ENCODE data around the gene APOO. TPM values are rescaled to one million over a fixed set of nuclear protein-coding genes. Genes with fewer than 3 reads are reported as not detected.
A peak's percentile ranks its signal among the peaks of the same experiment; 100 is the strongest.

Gene APOO
- total RNA-seq, 1 experiment from 2014 or later = 72.0 TPM

- H3K4me3 ChIP-seq (ENCODE audit: insufficient read depth, low read depth, low read length) = no peak overlapping the region
- no peaks in the 10 kb centered on the region for H3K27me3 ChIP-seq (ENCODE audit: control insufficient read depth, insufficient read depth, low read length)
- DNase-seq = no peak
These were observed 122.2 kb downstream of the APOO start for GRCh38 chrX:23785580-23785979.

GRCh38 chrX:23784470-23785331, 123.0 kb downstream of the APOO start:
- H3K27me3 ChIP-seq (ENCODE audit: control insufficient read depth, insufficient read depth, low read length) = no peaks in the 10 kb centered on the region
- DNase-seq = no peak
- no peak overlapping the region; the same call in 1 of the 2 replicates for H3K4me3 ChIP-seq (ENCODE audit: insufficient read depth, low read depth, low read length)
- H3K36me3 ChIP-seq (replicated peaks; ENCODE audit: control insufficient read depth, insufficient read depth, low read length) = peaks cover 4% of the 10 kb centered on the region

More at GRCh38 chrX:23785580-23785979, 122.2 kb downstream of the APOO start:
- peaks cover 4% of the 10 kb centered on the region for H3K36me3 ChIP-seq (replicated peaks; ENCODE audit: control insufficient read depth, insufficient read depth, low read length)

- Histone ChIP-seq H3K4me3 (ENCODE audit: insufficient read depth, low read depth, low read length) (peak overlapping the region; percentile 90), H3K36me3 (replicated peaks; ENCODE audit: control insufficient read depth, insufficient read depth, low read length) (peaks cover 4% of the 10 kb centered on the region), H3K27me3 (ENCODE audit: control insufficient read depth, insufficient read depth, low read length) (no peaks in the 10 kb centered on the region)
- no peak for DNase-seq
These were observed 123.9 kb downstream of the APOO start for GRCh38 chrX:23783589-23784469.

Other genes with a start within 250 kb of the APOO start
- gene PRDX4, start 240.4 kb downstream of the APOO start, total RNA-seq (2014; rRNA removed; shearing (Covaris generic)) = 474 and 507 TPM in 2 replicates
- gene ACOT9, start 164.7 kb downstream of the APOO start, total RNA-seq (2014; rRNA removed; shearing (Covaris generic)) = 47.0 and 48.5 TPM in 2 replicates
- gene SAT1, start 124.8 kb downstream of the APOO start, total RNA-seq (2014; rRNA removed; shearing (Covaris generic)) = 107 and 187 TPM in 2 replicates
- 0.07 TPM in 1 of 2 replicates, not detected in the other for gene CXorf58, start 68 bp upstream of the APOO start, total RNA-seq (2014; rRNA removed; shearing (Covaris generic))
- 18.2 and 25.8 TPM in 2 replicates for gene KLHL15, start 119.2 kb upstream of the APOO start, total RNA-seq (2014; rRNA removed; shearing (Covaris generic))
- gene EIF2S3, start 147.0 kb upstream of the APOO start, total RNA-seq (2014; rRNA removed; shearing (Covaris generic)) = 423 and 499 TPM in 2 replicates
- 16.6 and 21.1 TPM in 2 replicates for gene ZFX, start 241.8 kb upstream of the APOO start, total RNA-seq (2014; rRNA removed; shearing (Covaris generic))

All from H7 (cell line).